HG02642 (cell line): Measurements from ENCODE around the gene HOXB6.

Experiments used
- ATAC-seq: cut with Tn5 transposase; IDR thresholded peaks from one replicate; pipeline ENCODE4 v1.9.1; 2021; ENCODE audit warnings: mild to moderate bottlenecking; ENCODE audit not compliant: unreplicated experiment, poor library complexity

The HOXB6 gene

GRCh38 chr17:48570325-48571023 is 34.3 kb downstream of the HOXB6 start:
- ATAC-seq, result no peak

GRCh38 chr17:48569674-48570324 is 35.0 kb downstream of the HOXB6 start:
- no peak for ATAC-seq

- no peak for ATAC-seq
These were observed 35.6 kb downstream of the HOXB6 start for GRCh38 chr17:48569240-48569582.

DNA sequence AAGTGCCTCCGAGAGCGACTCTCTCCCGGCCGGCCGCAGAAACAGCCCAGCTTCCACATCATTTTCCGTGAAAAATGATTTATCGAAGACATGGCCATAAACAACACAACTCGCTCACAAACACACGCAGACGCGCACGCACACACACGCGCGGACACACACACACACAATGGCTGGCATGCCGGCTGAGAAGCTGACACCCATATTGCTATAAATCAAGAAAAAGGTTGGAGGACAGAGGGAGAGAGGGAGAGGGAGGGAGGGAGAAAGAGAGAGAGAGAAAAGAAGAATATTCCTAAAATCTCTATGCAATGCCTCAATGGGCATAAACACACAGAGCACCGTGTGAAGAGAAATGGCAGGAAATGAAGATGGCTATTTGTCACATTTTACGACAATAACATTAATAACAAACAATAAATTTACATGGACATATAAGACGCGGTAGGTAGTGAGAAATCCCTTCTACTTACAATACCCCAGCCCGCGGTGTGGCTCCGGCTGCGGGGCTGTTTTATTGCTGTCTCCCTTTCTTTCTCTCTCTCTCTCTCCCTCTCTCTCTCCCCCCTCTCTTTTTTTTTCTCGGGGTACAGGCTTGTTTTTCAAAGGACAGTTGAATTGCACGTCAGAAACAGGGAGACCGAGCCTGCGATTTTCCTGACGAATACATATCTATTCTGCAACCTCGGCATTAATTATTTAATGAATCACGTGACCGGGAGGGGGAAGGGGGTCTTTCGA is 36.1 kb downstream of the HOXB6 start:
- ATAC-seq, result no peak

- no peak for ATAC-seq
These were observed 37.0 kb downstream of the HOXB6 start for GRCh38 chr17:48567646-48568354.

DNA sequence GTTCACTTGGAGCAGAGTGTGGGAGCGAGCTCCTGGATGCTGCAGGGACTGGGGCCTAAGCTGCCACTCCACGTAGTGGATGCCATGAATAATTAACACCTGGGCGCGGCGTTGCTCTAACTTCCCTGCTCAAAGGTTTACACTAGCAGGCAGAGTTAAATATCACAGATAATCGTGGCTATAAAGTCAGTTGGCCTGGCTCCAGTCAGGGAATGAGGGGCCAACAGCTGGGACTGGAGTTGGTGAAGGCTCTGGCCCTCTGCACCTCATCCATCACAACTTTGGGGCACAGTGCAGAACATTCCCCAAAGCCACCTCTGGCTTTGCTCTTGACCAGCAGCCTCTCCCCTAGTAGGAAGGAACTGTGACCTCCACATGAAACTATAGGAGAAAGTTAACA is 37.6 kb downstream of the HOXB6 start:
- no peak for ATAC-seq

DNA sequence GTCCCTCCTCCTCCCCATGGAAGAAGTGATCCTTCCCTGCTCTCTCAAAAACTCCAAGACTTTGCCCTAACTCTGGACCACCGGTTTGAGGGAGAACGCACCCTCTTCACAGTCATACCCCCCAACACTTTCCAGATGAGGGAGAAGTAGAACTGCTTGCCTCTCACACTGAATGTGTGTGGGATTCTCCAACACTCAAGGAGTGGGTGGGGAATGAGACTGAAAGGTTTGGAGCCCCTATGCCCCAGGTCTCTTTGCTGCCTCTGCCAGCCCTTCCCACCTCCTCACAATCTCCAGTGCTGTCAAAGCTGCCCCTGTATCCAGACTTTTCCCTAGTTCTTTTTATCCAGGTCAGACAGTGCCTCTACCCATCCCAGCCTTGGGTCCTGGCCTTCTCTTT is 38.1 kb downstream of the HOXB6 start:
- ATAC-seq, result no peak

GRCh38 chr17:48565925-48566710 is 38.7 kb downstream of the HOXB6 start:
- no peak for ATAC-seq

- ATAC-seq, result no peak
These were observed 39.7 kb downstream of the HOXB6 start for GRCh38 chr17:48565022-48565554.

- no peak for ATAC-seq
These were observed 40.4 kb downstream of the HOXB6 start for GRCh38 chr17:48564188-48565021.

DNA sequence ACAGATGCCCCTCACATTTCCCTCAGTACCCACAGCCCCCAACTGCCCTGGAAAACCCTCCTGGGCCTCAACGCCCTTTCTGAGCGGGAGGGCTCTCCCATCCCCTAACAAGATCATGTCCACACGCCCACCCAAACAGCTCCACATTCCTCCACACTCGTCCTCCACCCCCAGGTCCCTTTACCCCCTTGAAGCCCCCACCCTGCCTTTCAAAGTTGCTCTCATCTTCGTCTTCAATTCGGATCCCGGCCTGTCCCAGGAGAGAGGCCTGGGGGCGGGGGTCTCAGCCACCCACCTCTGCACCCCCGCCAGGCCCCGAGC is 41.0 kb downstream of the HOXB6 start:
- ATAC-seq, result no peak

- ATAC-seq, result no peak
These were observed 41.4 kb downstream of the HOXB6 start for GRCh38 chr17:48563385-48563838.

GRCh38 chr17:48562934-48563333 is 41.9 kb downstream of the HOXB6 start:
- ATAC-seq, result no peak

DNA sequence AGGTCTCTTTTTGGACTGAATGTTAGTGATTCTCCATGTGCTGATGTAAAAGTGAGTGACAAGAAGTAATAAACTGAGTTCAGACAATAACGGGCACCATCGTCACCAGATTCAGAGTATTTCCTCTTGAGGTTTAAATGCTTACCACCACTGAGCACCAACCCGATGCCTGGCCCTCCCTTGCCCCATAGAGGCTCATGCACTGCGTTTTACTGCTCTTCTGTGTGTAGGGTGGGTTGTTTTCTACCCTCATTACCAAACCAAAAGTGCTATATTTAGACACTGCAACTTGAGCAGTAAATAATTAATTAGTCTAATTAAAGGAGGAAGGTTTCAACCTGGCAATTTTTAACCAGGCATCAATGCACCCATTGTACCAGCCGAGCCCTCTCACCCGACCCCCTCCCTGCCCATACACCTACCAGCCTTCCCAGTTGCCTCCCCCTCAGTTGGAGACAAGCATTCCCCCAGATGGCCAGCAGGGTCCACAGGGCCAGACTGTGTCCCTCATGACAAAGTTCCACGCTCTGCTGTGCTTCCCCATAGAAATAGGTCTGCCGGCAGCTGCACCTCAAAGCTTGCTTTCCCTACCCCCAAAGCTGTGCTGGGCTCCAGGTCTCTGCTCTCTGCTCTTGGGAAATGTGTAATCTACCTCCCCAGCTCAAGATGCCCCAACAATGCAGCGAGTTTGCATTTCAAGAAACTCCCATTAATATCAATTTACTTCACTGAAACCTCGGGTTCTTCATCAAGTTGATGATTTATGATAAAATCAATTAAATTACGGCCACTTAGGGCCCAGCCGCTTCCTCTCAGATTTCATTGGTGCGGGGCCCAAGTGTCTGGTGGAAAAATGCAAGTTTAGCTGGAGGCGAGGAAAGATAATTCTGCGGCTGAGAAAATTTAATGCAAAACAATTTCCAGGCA is 42.6 kb downstream of the HOXB6 start:
- ATAC-seq, result no peak

GRCh38 chr17:48559840-48560817 is 44.7 kb downstream of the HOXB6 start:
- no peak for ATAC-seq

DNA sequence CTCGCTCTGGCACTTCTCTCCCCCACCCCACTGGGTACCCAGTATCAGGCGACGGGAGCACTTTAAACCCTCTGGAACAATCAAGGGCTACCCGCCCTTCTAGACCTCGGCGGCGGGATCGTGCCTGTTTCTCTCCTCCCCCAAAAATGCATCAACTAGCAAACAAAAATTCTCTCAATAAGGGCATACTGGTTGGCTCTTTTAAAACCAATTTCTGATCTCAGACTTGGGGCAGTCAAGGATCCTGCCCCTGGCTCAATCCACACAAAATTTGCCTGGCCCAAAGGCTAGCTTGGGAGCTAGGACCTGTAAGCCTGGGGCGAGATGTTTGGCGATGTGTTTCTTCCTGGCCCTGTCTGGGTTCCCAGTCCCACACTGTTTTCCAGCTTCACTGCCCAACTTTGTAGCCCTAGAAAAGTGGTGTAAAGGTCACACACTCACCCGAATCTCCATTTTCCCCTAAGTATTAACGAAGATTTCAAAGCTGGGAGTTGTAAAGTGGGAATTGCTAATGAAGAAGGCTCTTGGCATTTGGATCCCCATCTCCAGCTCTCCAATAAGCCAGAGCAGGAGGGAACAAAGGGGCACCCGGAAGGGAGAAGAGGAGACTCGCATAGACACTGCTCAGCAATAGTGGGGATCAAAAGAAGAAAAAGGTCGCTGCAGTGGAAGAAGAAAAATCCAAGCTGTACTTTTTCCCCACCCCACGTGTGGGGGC is 45.5 kb downstream of the HOXB6 start:
- ATAC-seq, result no peak

DNA sequence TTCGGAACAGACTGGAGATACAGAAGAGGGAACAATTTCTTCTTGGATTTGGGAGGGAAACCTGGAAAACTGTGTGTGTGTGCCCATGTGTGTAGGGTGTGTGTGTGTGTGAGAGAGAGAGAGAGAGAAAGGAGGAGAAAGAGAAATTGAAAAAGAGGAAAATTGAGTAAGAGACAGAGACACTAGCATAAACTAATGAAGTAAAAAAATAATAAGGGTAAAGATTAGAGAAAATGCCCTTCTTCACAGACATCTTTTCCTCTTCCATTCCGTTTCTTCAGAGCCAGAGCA is 46.0 kb downstream of the HOXB6 start:
- ATAC-seq, result no peak
